ENCODE results near the gene GALNT14. TPM values are rescaled to one million over a fixed set of nuclear protein-coding genes. Genes with fewer than 3 reads are reported as not detected.

Gene GALNT14
- total RNA-seq, 2 donors from 2014 or later = 0.15 to 1.0 TPM

DNA sequence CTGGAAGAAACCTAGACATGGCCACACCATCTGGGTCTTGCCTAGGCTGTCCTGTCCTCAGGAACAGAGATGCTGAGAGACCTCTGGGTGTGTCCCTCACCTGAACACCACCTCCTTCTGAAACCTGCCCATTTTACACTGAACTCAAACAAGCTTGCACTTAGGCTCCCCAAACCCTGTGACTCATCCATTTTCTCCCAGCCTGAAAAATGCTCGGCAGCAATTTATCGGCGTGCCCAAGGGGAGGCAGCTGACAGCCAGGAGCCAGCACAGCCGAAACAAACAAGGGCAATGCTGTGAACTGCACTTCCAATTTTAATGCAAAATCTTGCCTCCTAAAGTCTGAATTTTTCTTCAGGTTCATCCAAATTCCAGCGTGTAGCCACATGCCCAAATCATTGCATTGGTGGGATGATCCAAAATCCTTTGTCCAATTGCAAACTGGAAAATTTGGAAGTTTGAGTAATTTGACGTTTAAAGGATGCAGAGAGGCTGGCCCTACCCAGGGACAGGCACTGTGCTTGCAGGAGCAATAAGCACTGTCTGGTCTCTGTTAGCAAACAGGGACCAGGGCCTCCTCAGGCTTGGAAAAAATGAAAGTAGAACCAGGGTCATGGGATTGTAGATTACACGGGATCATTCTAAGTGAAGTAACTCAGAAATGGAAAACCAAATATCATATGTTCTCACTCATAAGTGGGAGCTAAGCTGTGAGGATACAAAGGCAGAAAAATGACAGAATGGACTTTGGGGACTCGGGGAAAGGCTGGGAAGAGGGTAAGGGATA lies 67.7 kb downstream of the GALNT14 start:
- no peaks in the 10 kb centered on the region for H3K4me1 ChIP-seq
- TF ChIP-seq, protein P1, sequence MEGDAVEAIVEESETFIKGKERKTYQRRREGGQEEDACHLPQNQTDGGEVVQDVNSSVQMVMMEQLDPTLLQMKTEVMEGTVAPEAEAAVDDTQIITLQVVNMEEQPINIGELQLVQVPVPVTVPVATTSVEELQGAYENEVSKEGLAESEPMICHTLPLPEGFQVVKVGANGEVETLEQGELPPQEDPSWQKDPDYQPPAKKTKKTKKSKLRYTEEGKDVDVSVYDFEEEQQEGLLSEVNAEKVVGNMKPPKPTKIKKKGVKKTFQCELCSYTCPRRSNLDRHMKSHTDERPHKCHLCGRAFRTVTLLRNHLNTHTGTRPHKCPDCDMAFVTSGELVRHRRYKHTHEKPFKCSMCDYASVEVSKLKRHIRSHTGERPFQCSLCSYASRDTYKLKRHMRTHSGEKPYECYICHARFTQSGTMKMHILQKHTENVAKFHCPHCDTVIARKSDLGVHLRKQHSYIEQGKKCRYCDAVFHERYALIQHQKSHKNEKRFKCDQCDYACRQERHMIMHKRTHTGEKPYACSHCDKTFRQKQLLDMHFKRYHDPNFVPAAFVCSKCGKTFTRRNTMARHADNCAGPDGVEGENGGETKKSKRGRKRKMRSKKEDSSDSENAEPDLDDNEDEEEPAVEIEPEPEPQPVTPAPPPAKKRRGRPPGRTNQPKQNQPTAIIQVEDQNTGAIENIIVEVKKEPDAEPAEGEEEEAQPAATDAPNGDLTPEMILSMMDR (IDR thresholded peaks at IDR 0.05) = no peak
- H3K36me3 ChIP-seq = no peaks in the 10 kb centered on the region
- H3K27me3 ChIP-seq = no peaks in the 10 kb centered on the region
- H3K4me3 ChIP-seq = no peak overlapping the region
- no peaks in the 10 kb centered on the region for H3K9me3 ChIP-seq
- H3K27ac ChIP-seq = no peak overlapping the region
- DNase-seq (ENCODE audit: low spot score) = no peak

GRCh38 chr2:31069643-31070325 lies 68.5 kb downstream of the GALNT14 start:
- H3K4me3 ChIP-seq = no peak overlapping the region
- TF ChIP-seq, protein P1 (IDR thresholded peaks at IDR 0.05) = no peak
- no peaks in the 10 kb centered on the region for H3K36me3 ChIP-seq
- no peak for DNase-seq (ENCODE audit: low spot score)
- H3K27ac ChIP-seq = no peak overlapping the region
- no peaks in the 10 kb centered on the region for H3K27me3 ChIP-seq
- no peaks in the 10 kb centered on the region for H3K9me3 ChIP-seq
- no peaks in the 10 kb centered on the region for H3K4me1 ChIP-seq

DNA sequence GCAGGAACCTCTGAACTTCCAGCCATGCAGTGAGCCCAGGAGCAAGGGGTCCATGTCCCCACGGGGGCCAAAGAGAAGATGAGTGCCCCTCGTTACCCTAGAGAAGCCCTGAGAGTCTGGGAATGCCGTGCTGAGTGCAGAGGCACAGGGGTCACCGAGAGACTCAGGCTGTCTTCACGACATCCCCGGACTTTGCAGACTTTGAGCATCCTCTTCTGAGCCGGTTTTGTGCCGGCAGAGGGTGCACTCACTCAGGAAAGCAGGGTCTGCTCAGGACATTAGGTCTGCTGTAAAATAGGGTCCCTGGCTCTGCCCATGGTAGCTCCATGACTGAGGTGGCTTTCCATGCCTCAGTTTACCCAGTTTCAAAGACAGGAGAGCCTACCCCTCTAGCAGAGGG lies 71.0 kb downstream of the GALNT14 start:
- TF ChIP-seq, protein P1 (IDR thresholded peaks at IDR 0.05) = no peak
- DNase-seq (ENCODE audit: low spot score) = no peak
- no peaks in the 10 kb centered on the region for H3K4me1 ChIP-seq
- H3K4me3 ChIP-seq = no peak overlapping the region
- no peaks in the 10 kb centered on the region for H3K36me3 ChIP-seq
- H3K9me3 ChIP-seq = no peaks in the 10 kb centered on the region
- H3K27me3 ChIP-seq = no peaks in the 10 kb centered on the region
- no peak overlapping the region for H3K27ac ChIP-seq

GRCh38 chr2:31066551-31066950 lies 71.7 kb downstream of the GALNT14 start:
- H3K4me1 ChIP-seq = no peaks in the 10 kb centered on the region
- H3K36me3 ChIP-seq = no peaks in the 10 kb centered on the region
- H3K27ac ChIP-seq = no peak overlapping the region
- no peaks in the 10 kb centered on the region for H3K27me3 ChIP-seq
- TF ChIP-seq, protein P1 (IDR thresholded peaks at IDR 0.05) = no peak
- no peaks in the 10 kb centered on the region for H3K9me3 ChIP-seq
- DNase-seq (ENCODE audit: low spot score) = no peak
- H3K4me3 ChIP-seq = no peak overlapping the region

DNA sequence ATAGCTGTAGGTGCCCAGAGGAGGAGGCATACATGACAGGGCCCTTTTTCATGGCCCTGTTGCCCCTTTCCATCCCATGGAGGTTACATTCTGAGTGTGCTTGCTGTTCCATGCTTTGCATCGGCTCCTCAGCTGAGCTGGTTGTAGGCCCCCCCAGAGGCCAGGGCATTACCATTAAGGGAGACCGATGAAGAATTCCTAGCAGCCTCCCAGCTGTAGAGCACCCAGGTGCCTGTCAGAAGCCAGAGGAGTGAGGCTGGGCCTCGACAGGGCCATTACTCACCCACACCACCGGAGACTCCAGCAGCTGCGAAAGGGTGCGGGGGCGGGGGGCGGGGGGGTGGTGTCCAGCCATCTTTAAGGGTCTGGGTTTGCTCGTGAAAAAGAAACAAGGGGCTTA lies 72.2 kb downstream of the GALNT14 start:
- TF ChIP-seq, protein P1 (IDR thresholded peaks at IDR 0.05) = no peak
- H3K4me3 ChIP-seq = no peak overlapping the region
- DNase-seq (ENCODE audit: low spot score) = no peak
- H3K9me3 ChIP-seq = no peaks in the 10 kb centered on the region
- no peak overlapping the region for H3K27ac ChIP-seq
- H3K4me1 ChIP-seq = no peaks in the 10 kb centered on the region
- H3K27me3 ChIP-seq = no peaks in the 10 kb centered on the region
- no peaks in the 10 kb centered on the region for H3K36me3 ChIP-seq

All from right atrium auricular region (tissue), 2 donors.